ENCODE results near the gene SLC25A21. TPM values are rescaled to one million over a fixed set of nuclear protein-coding genes. Genes with fewer than 3 reads are reported as not detected.

SLC25A21 gene
- total RNA-seq, 4 donors from 2014 or later = 0.39 to 3.3 (median 1.2) TPM

GRCh38 chr14:37051153-37051552 is 121.3 kb downstream of the SLC25A21 start:
- intact Hi-C loops (cut with DNase I) = no loop called here
- Histone ChIP-seq H3K36me3 (no peaks in the 10 kb centered on the region), H3K27ac (replicated peaks in 1 of 4) (no peak overlapping the region), H3K9me3 (peaks cover 0 to 7% (median 2%) of the 10 kb centered on the region in 4 donors), H3K27me3 (no peaks in the 10 kb centered on the region), H3K4me1 (no peaks in the 10 kb centered on the region), H3K4me3 (no peak overlapping the region)
- TF ChIP-seq POLR2A (IDR thresholded peaks at IDR 0.05; ENCODE audit: low read depth) (no peak), POLR2AphosphoS5 (IDR thresholded peaks at IDR 0.05) (no peak), EP300 (IDR thresholded peaks at IDR 0.05) (no peak), CTCF (IDR thresholded peaks at IDR 0.05) (no peak)
- 79% methylated on average over 2 of the region's 2 CpGs for WGBS
- DNase-seq (ENCODE audit: extremely low spot score) = no peak

- intact Hi-C loops (cut with DNase I) = no loop called here
- H3K27ac ChIP-seq (replicated peaks in 1 of 4) = no peak overlapping the region
- H3K27me3 ChIP-seq = no peaks in the 10 kb centered on the region
- no peak for DNase-seq (ENCODE audit: extremely low spot score)
- H3K36me3 ChIP-seq = no peaks in the 10 kb centered on the region
- TF ChIP-seq POLR2AphosphoS5 (IDR thresholded peaks at IDR 0.05) (no peak), CTCF (IDR thresholded peaks at IDR 0.05) (no peak), POLR2A (IDR thresholded peaks at IDR 0.05; ENCODE audit: low read depth) (no peak), EP300 (IDR thresholded peaks at IDR 0.05) (no peak)
- no peak overlapping the region for H3K4me3 ChIP-seq
- H3K9me3 ChIP-seq = no peaks in the 10 kb centered on the region
- no peaks in the 10 kb centered on the region for H3K4me1 ChIP-seq
These were observed 123.7 kb downstream of the SLC25A21 start for GRCh38 chr14:37048666-37049071.

- DNase-seq (ENCODE audit: extremely low spot score) = no peak
- WGBS = 58% methylated on average over 4 of the region's 4 CpGs
- Histone ChIP-seq H3K36me3 (no peaks in the 10 kb centered on the region), H3K27ac (replicated peaks in 1 of 4) (no peak overlapping the region), H3K4me3 (no peak overlapping the region), H3K27me3 (no peaks in the 10 kb centered on the region), H3K4me1 (no peaks in the 10 kb centered on the region), H3K9me3 (no peaks in the 10 kb centered on the region)
- no peak for TF ChIP-seq POLR2AphosphoS5 (IDR thresholded peaks at IDR 0.05)
- TF ChIP-seq EP300 (IDR thresholded peaks at IDR 0.05) = no peak
- no peak for TF ChIP-seq CTCF (IDR thresholded peaks at IDR 0.05)
- TF ChIP-seq POLR2A (IDR thresholded peaks at IDR 0.05; ENCODE audit: low read depth) = no peak
- intact Hi-C loops (cut with DNase I) = no loop called here
These were observed 124.4 kb downstream of the SLC25A21 start for GRCh38 chr14:37047996-37048395.

- H3K9me3 ChIP-seq = no peaks in the 10 kb centered on the region
- H3K4me1 ChIP-seq = no peaks in the 10 kb centered on the region
- H3K27me3 ChIP-seq = no peaks in the 10 kb centered on the region
- no peak overlapping the region for H3K27ac ChIP-seq (replicated peaks in 1 of 4)
- no peaks in the 10 kb centered on the region for H3K36me3 ChIP-seq
- H3K4me3 ChIP-seq = no peak overlapping the region
- intact Hi-C loops (cut with DNase I) = no loop called here
- TF ChIP-seq CTCF (IDR thresholded peaks at IDR 0.05) = no peak
- TF ChIP-seq POLR2A (IDR thresholded peaks at IDR 0.05; ENCODE audit: low read depth) = no peak
- no peak for TF ChIP-seq EP300 (IDR thresholded peaks at IDR 0.05)
- TF ChIP-seq POLR2AphosphoS5 (IDR thresholded peaks at IDR 0.05) = no peak
- DNase-seq (ENCODE audit: extremely low spot score) = no peak
- 84% methylated on average over 4 of the region's 4 CpGs for WGBS
These were observed 125.2 kb downstream of the SLC25A21 start for GRCh38 chr14:37047226-37047625.

GRCh38 chr14:37046815-37047214 is 125.6 kb downstream of the SLC25A21 start:
- WGBS = 89% methylated on average over 2 of the region's 2 CpGs
- DNase-seq (ENCODE audit: extremely low spot score) = no peak
- TF ChIP-seq POLR2A (IDR thresholded peaks at IDR 0.05; ENCODE audit: low read depth) (no peak), EP300 (IDR thresholded peaks at IDR 0.05) (no peak)
- H3K4me1 ChIP-seq = no peaks in the 10 kb centered on the region
- H3K27me3 ChIP-seq = no peaks in the 10 kb centered on the region
- intact Hi-C loops (cut with DNase I) = no loop called here
- H3K36me3 ChIP-seq = no peaks in the 10 kb centered on the region
- no peak overlapping the region for H3K27ac ChIP-seq (replicated peaks in 1 of 4)
- H3K4me3 ChIP-seq = no peak overlapping the region
- no peaks in the 10 kb centered on the region for H3K9me3 ChIP-seq
